ENCODE data around the gene DPYSL5. TPM values are rescaled to one million over a fixed set of nuclear protein-coding genes. Genes with fewer than 3 reads are reported as not detected.
A peak's percentile ranks its signal among the peaks of the same experiment; 100 is the strongest.

Gene DPYSL5
- total and polyA plus RNA-seq, 2 of the 13 experiments (the other 11 are each of a cell fraction or from before 2014, with no cell fraction given) = 0.15 TPM; not detected in 1

DNA sequence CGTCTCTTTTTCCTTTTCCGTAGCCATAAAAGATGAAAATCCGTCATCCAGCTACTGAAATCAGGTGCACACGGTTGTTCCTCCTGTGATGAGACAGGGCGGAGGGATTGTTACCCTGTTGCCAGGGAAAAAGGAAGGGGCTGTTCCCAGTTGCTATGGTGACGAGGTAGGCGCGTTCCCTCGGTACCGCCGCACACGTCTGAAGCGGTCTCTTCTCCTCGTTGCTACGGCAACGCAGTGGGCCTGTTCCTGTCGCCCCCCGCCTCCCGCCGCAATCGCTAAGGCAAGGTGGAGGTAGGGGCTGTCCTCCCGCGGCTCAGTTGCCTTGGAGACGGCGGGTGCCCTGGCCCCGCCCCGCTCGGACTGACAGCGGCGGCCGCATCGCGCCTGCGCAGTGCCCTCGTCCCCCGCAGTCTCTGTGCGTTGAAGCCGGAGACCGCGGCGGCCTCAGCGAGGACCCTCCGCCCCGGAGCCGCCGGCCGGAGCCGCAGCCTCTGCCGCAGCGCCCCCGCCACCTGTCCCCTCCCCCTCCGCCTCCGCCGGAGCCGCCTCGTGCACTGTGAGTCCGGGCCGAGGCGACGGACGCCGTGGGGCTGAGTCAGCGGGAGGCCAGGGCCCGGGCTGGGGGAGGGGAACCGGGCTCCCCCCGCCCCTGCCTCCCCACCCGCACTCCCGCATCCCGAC lies 122.5 kb downstream of the DPYSL5 start, which contains the start of gene MAPRE3 (continued):
- TF ChIP-seq, protein P1, sequence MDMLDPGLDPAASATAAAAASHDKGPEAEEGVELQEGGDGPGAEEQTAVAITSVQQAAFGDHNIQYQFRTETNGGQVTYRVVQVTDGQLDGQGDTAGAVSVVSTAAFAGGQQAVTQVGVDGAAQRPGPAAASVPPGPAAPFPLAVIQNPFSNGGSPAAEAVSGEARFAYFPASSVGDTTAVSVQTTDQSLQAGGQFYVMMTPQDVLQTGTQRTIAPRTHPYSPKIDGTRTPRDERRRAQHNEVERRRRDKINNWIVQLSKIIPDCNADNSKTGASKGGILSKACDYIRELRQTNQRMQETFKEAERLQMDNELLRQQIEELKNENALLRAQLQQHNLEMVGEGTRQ (IDR thresholded peaks at IDR 0.05; ENCODE audit: low read depth, low read length) = no peak
- TF ChIP-seq, protein P1 (CRISPR knock-in tag; IDR thresholded peaks at IDR 0.05; ENCODE audit: borderline replicate concordance) = no peak
- TF ChIP-seq, protein P2, sequence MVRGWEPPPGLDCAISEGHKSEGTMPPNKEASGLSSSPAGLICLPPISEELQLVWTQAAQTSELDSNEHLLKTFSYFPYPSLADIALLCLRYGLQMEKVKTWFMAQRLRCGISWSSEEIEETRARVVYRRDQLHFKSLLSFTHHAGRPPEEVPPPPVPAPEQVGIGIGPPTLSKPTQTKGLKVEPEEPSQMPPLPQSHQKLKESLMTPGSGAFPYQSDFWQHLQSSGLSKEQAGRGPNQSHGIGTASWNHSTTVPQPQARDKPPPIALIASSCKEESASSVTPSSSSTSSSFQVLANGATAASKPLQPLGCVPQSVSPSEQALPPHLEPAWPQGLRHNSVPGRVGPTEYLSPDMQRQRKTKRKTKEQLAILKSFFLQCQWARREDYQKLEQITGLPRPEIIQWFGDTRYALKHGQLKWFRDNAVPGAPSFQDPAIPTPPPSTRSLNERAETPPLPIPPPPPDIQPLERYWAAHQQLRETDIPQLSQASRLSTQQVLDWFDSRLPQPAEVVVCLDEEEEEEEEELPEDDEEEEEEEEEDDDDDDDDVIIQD (CRISPR knock-in tag; IDR thresholded peaks at IDR 0.05; ENCODE audit: low read depth) = no peak
- TF ChIP-seq ZNF891 (CRISPR knock-in tag; IDR thresholded peaks at IDR 0.05) (peak; percentile 33; the same call in 1 of the 2 replicates), CBX1 (IDR thresholded peaks at IDR 0.05; ENCODE audit: low read depth) (no peak), ZFY (CRISPR knock-in tag; IDR thresholded peaks at IDR 0.05) (peak; percentile 52; the same call in 1 of the 2 replicates), ETV5 (CRISPR knock-in tag; IDR thresholded peaks at IDR 0.05; ENCODE audit: borderline replicate concordance) (no peak), ZNF589 (CRISPR knock-in tag; conservative IDR thresholded peaks at IDR 0.05) (no peak), ZNF713 (CRISPR knock-in tag; IDR thresholded peaks at IDR 0.05) (no peak), BHLHE40 (IDR thresholded peaks at IDR 0.05; ENCODE audit: low read length) (no peak; the same call in 1 of the 2 replicates), RFX3 (CRISPR knock-in tag; IDR thresholded peaks at IDR 0.05) (peak; percentile 91), CC2D1A (CRISPR knock-in tag; IDR thresholded peaks at IDR 0.05) (no peak), SPEN (CRISPR knock-in tag; IDR thresholded peaks at IDR 0.05; ENCODE audit: low read depth) (peak; percentile 28; the same call in 1 of the 2 replicates), GABPA (IDR thresholded peaks at IDR 0.05; ENCODE audit: low read depth, low read length) (no peak), GABPA (CRISPR knock-in tag; IDR thresholded peaks at IDR 0.05; ENCODE audit: low read depth) (no peak), KDM1A (CRISPR knock-in tag; IDR thresholded peaks at IDR 0.05) (no peak), TAF1 (CRISPR knock-in tag; IDR thresholded peaks at IDR 0.05) (no peak), ZNF138 (CRISPR knock-in tag; IDR thresholded peaks at IDR 0.05; ENCODE audit: low read depth) (0 out of 2 replicates have a peak, but pooled peaks have one; percentile 50), SP2 (CRISPR knock-in tag; IDR thresholded peaks at IDR 0.05) (0 out of 2 replicates have a peak, but pooled peaks have one; percentile 18), FLYWCH1 (CRISPR knock-in tag; IDR thresholded peaks at IDR 0.05) (no peak), NFRKB (IDR thresholded peaks at IDR 0.05) (no peak), MXD4 (CRISPR knock-in tag; IDR thresholded peaks at IDR 0.05) (0 out of 2 replicates have a peak, but pooled peaks have one; percentile 18)
- TF ChIP-seq, protein P3, sequence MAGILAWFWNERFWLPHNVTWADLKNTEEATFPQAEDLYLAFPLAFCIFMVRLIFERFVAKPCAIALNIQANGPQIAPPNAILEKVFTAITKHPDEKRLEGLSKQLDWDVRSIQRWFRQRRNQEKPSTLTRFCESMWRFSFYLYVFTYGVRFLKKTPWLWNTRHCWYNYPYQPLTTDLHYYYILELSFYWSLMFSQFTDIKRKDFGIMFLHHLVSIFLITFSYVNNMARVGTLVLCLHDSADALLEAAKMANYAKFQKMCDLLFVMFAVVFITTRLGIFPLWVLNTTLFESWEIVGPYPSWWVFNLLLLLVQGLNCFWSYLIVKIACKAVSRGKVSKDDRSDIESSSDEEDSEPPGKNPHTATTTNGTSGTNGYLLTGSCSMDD (CRISPR knock-in tag; IDR thresholded peaks at IDR 0.05) = no peak
- TF ChIP-seq, protein P4, sequence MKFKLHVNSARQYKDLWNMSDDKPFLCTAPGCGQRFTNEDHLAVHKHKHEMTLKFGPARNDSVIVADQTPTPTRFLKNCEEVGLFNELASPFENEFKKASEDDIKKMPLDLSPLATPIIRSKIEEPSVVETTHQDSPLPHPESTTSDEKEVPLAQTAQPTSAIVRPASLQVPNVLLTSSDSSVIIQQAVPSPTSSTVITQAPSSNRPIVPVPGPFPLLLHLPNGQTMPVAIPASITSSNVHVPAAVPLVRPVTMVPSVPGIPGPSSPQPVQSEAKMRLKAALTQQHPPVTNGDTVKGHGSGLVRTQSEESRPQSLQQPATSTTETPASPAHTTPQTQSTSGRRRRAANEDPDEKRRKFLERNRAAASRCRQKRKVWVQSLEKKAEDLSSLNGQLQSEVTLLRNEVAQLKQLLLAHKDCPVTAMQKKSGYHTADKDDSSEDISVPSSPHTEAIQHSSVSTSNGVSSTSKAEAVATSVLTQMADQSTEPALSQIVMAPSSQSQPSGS (CRISPR knock-in tag; IDR thresholded peaks at IDR 0.05) = no peak
- TF ChIP-seq, protein P5, sequence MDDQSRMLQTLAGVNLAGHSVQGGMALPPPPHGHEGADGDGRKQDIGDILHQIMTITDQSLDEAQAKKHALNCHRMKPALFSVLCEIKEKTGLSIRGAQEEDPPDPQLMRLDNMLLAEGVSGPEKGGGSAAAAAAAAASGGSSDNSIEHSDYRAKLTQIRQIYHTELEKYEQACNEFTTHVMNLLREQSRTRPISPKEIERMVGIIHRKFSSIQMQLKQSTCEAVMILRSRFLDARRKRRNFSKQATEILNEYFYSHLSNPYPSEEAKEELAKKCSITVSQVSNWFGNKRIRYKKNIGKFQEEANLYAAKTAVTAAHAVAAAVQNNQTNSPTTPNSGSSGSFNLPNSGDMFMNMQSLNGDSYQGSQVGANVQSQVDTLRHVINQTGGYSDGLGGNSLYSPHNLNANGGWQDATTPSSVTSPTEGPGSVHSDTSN (CRISPR knock-in tag; IDR thresholded peaks at IDR 0.05; ENCODE audit: borderline replicate concordance) = no peak

Data from HepG2 (cell line).